Smooth muscle cell (in vitro differentiated cells): ENCODE measurements around the gene PRTN3. TPM values are rescaled to one million over a fixed set of nuclear protein-coding genes. Genes with fewer than 3 reads are reported as not detected.

Experiments
- DNase-seq: peaks from one replicate; lab custom pipeline; 2025; ENCODE audit not compliant: unreplicated experiment; lab: John Stamatoyannopoulos, UW
- H2AFZ ChIP-seq: fragments of 200-600 bp; sonication (generic); 2 replicates; pipeline ENCODE4 v1.6.0; 2016; ENCODE audit warnings: antibody characterized with exemption, low read depth, mild to moderate bottlenecking
- H3F3A ChIP-seq: fragments of 200-600 bp; sonication (generic); 2 replicates; pipeline ENCODE4 v1.6.0; 2017; ENCODE audit warnings: antibody characterized with exemption, low read depth
- H3K27ac ChIP-seq: fragments of 200-600 bp; sonication (generic); 2 replicates; pipeline ENCODE4 v1.5.1; 2016; ENCODE audit warnings: low read depth, mild to moderate bottlenecking
- H3K27me3 ChIP-seq: fragments of 200-600 bp; sonication (generic); 2 replicates; pipeline ENCODE4 v1.6.1; 2016; ENCODE audit warnings: low read depth, mild to moderate bottlenecking
- H3K36me3 ChIP-seq: fragments of 200-600 bp; sonication (generic); 2 replicates; pipeline ENCODE4 v1.5.1; 2016; ENCODE audit warnings: low read depth
- H3K4me1 ChIP-seq: fragments of 200-600 bp; sonication (generic); 2 replicates; pipeline ENCODE4 v1.5.1; 2016; ENCODE audit warnings: low read depth
- H3K4me2 ChIP-seq: fragments of 200-600 bp; sonication (generic); 2 replicates; pipeline ENCODE4 v1.6.0; 2016; ENCODE audit warnings: mild to moderate bottlenecking
- H3K4me3 ChIP-seq: fragments of 200-600 bp; sonication (generic); 2 replicates; pipeline ENCODE4 v1.5.1; 2016; ENCODE audit warnings: mild to moderate bottlenecking
- H3K79me2 ChIP-seq: fragments of 200-600 bp; sonication (generic); 2 replicates; pipeline ENCODE4 v1.6.0; 2016; ENCODE audit warnings: low read depth, mild to moderate bottlenecking
- H3K9ac ChIP-seq: fragments of 200-600 bp; sonication (generic); 2 replicates; pipeline ENCODE4 v1.6.0; 2016; ENCODE audit warnings: low read depth
- H3K9me3 ChIP-seq: fragments of 200-600 bp; sonication (generic); replicated peaks from 2 replicates; pipeline ENCODE4 v1.5.1; 2016; ENCODE audit warnings: low read depth
- H4K20me1 ChIP-seq: fragments of 200-600 bp; sonication (generic); 2 replicates; pipeline ENCODE4 v1.6.0; 2016; ENCODE audit warnings: low read depth
- CTCF ChIP-seq: fragments of 200-600 bp; sonication (generic); IDR thresholded peaks from 2 replicates; pipeline ENCODE4 v1.5.1; 2017; ENCODE audit warnings: borderline replicate concordance, mild to moderate bottlenecking, antibody characterized with exemption; ENCODE audit not compliant: insufficient read depth, poor library complexity, severe bottlenecking
- WGBS: methylation state at CpG from one replicate; pipeline ENCODE4 v1.1.7; 2016; ENCODE audit warnings: low lambda C conversion rate; 5-methylcytosine and 5-hydroxymethylcytosine counted together
- polyA plus RNA-seq: library from polyadenylated mRNA; unstranded; fragments of >200 nt; fragmentation: Nextera tagmentation; extraction: Ambion mirVana; gene quantifications from 2 replicates; pipeline ENCODE4 v1.2.1, GENCODE V29; 2016
- total RNA-seq: library from RNA; depleted of rRNA; stranded (reverse); fragments of >200 nt; gene quantifications from 2 replicates; pipeline ENCODE4 v1.2.3, GENCODE V29; 2014

Gene PRTN3
- total and polyA plus RNA-seq, 2 experiments from 2014 or later, result not detected

- DNase-seq, result no peak
- H3K4me2 ChIP-seq, result no peak overlapping the region
- H3K27me3 ChIP-seq, result no peaks in the 10 kb centered on the region
- H3K79me2 ChIP-seq, result peaks cover 11% of the 10 kb centered on the region
- no peaks in the 10 kb centered on the region for H3K4me1 ChIP-seq
- no peaks in the 10 kb centered on the region for H3F3A ChIP-seq
- no peak overlapping the region for H3K4me3 ChIP-seq
- no peak overlapping the region for H3K9ac ChIP-seq
- H3K9me3 ChIP-seq, result no peaks in the 10 kb centered on the region
- peaks cover 55% of the 10 kb centered on the region for H4K20me1 ChIP-seq
- no peak for TF ChIP-seq CTCF
- 82% methylated on average over 16 of the region's 16 CpGs for WGBS
- H3K27ac ChIP-seq, result no peak overlapping the region
- no peaks in the 10 kb centered on the region for H3K36me3 ChIP-seq
- H2AFZ ChIP-seq, result no peak overlapping the region
Measured at GRCh38 chr19:887072-887471, 46.3 kb downstream of the PRTN3 start.

GRCh38 chr19:887599-887998 lies 46.8 kb downstream of the PRTN3 start:
- no peak overlapping the region for H3K27ac ChIP-seq
- H4K20me1 ChIP-seq, result peaks cover 50% of the 10 kb centered on the region
- H3K4me1 ChIP-seq, result no peaks in the 10 kb centered on the region
- no peaks in the 10 kb centered on the region for H3K9me3 ChIP-seq
- WGBS, result 99% methylated on average over 9 of the region's 10 CpGs
- no peak overlapping the region for H3K9ac ChIP-seq
- no peak for DNase-seq
- H3K36me3 ChIP-seq, result no peaks in the 10 kb centered on the region
- TF ChIP-seq CTCF, result no peak
- H3F3A ChIP-seq, result no peaks in the 10 kb centered on the region
- H3K4me2 ChIP-seq, result no peak overlapping the region
- no peak overlapping the region for H2AFZ ChIP-seq
- H3K4me3 ChIP-seq, result no peak overlapping the region
- peaks cover 16% of the 10 kb centered on the region for H3K79me2 ChIP-seq
- no peaks in the 10 kb centered on the region for H3K27me3 ChIP-seq

- no peak for TF ChIP-seq CTCF
- H3K79me2 ChIP-seq, result peaks cover 16% of the 10 kb centered on the region
- H3K9me3 ChIP-seq, result no peaks in the 10 kb centered on the region
- no peak overlapping the region for H3K27ac ChIP-seq
- WGBS, result 99% methylated on average over 30 of the region's 30 CpGs
- no peaks in the 10 kb centered on the region for H3K4me1 ChIP-seq
- DNase-seq, result no peak
- H3K4me3 ChIP-seq, result no peak overlapping the region
- no peak overlapping the region for H2AFZ ChIP-seq
- H4K20me1 ChIP-seq, result peaks cover 42% of the 10 kb centered on the region
- peaks cover 3% of the 10 kb centered on the region for H3F3A ChIP-seq
- no peak overlapping the region for H3K4me2 ChIP-seq
- no peak overlapping the region for H3K9ac ChIP-seq
- no peaks in the 10 kb centered on the region for H3K36me3 ChIP-seq
- H3K27me3 ChIP-seq, result no peaks in the 10 kb centered on the region
Measured at GRCh38 chr19:888581-889385, 48.0 kb downstream of the PRTN3 start.
